DND-41 (cell line): ENCODE data around the gene FAM131C.

Experiments
- CTCF ChIP-seq: IDR thresholded peaks from 2 replicates; pipeline ENCODE4 v1.5.1; 2012; ENCODE audit warnings: borderline replicate concordance, low read length, moderate library complexity, mild to moderate bottlenecking; ENCODE audit not compliant: poor library complexity, severe bottlenecking; ENCODE audit errors: extremely low read depth
- EZH2 ChIP-seq: IDR thresholded peaks from 3 replicates; pipeline ENCODE4 v1.6.1; 2012; ENCODE audit warnings: borderline replicate concordance, low read depth, mild to moderate bottlenecking, moderate library complexity, low read length, inconsistent platforms; ENCODE audit not compliant: severe bottlenecking

DNA sequence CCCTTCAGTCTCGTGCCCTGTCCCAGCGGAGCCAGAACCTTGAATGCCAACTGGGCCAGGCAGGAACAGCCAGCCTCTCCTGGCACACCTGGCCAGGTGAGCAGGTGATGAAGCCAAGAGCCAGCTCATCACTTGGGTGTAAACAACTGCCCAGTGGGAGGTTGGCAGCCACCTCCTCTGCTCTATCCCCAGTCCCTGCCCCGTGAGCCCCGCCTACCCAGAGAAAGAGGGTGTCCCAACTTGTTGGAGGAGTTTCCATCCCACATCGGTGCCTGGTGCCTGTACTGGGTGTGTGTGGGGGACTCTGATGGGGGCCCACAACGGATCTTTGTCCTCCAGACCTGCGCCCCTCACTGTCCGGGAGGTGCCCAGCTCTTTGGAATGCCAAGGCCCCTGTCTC is 17.8 kb upstream of the FAM131C start:
- no peak for TF ChIP-seq CTCF
- no peak for TF ChIP-seq EZH2
